ENCODE measurements around the gene RMDN2.

- TF ChIP-seq CTCF (conservative IDR thresholded peaks at IDR 0.05) (no peak), EZH2 (IDR thresholded peaks at IDR 0.05; ENCODE audit: low read depth) (no peak)
Measured at GRCh38 chr2:38013158-38013752, 88.2 kb downstream of the RMDN2 start.
